Tibial artery (tissue), 4 donors: Measurements from ENCODE around the gene MACF1.

ENCODE experiments used
- DNase-seq, 2 donors: peaks; one replicate each; pipeline ENCODE4 v3.0.0-alpha.2; 2019
- H3K27ac ChIP-seq, 2 donors: fragments of 200-600 bp; sonication (generic) in 1 of 2; 1 replicate in 1 of 2; 2 replicates in 1 of 2; pipeline ENCODE4 v1.5.1; 2018 to 2019; ENCODE audit warnings: mild to moderate bottlenecking in 1 of 2
- H3K27me3 ChIP-seq, 2 donors: fragments of 200-600 bp; sonication (generic) in 1 of 2; one replicate each; pipeline versions ENCODE4 v1.5.1 to v1.6.0; 2016 to 2019
- H3K36me3 ChIP-seq, 3 donors: fragments of 200-600 bp; sonication (generic) in 2 of 3; one replicate each; pipeline ENCODE4 v1.5.1; 2016 to 2019; ENCODE audit warnings: mild to moderate bottlenecking in 2 of 3
- H3K4me1 ChIP-seq, 4 donors: fragments of 200-600 bp; sonication (generic) in 2 of 4; 1 replicate in 3 of 4; 2 replicates in 1 of 4; pipeline ENCODE4 v1.5.1; 2016 to 2019
- H3K4me3 ChIP-seq, 2 donors: fragments of 200-600 bp; sonication (generic) in 1 of 2; 1 replicate in 1 of 2; 2 replicates in 1 of 2; pipeline ENCODE4 v1.5.1; 2018 to 2019; ENCODE audit warnings: mild to moderate bottlenecking in 2 of 2
- H3K9me3 ChIP-seq, 3 donors: fragments of 200-600 bp; sonication (generic) in 1 of 3; one replicate each; pipeline ENCODE4 v1.5.1; 2016 to 2019
- CTCF ChIP-seq, 2 experiments: fragments of 200-600 bp in 1 of 2; fragments of 450-650 bp in 1 of 2; IDR thresholded peaks; one replicate each; pipeline ENCODE4 v1.5.1; 2017 to 2019; ENCODE audit warnings: antibody characterized with exemption in 2 of 2, mild to moderate bottlenecking in 1 of 2, moderate library complexity in 1 of 2
- intact Hi-C: fragments of 100-400 bp; cut with DNase I; formaldehyde crosslinking; loops from one replicate; pipeline ENCODE4 v1.15.0; 2023; ENCODE audit warnings: low total_unique reads

The MACF1 gene

DNA sequence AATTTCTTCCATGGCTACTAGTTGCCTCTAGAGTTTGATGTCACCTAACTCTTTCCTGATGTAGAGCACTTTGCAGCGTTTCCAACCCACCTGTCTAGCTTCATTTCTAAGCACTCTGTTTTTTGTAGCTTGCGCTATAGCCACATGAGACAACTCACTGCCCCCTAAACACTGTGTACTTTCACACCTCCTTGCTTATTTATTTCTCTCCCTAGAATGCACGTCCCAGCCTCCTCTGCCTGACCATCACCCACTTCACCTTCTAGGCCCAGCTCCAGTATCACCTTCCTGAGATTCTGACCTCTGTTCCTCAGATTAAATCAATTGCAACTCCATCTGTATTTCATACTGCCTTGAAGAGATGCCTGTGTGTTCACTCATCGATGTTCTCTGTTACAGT lies 32.5 kb downstream of the MACF1 start:
- Histone ChIP-seq H3K36me3 (peaks cover 0 to 16% (median 5%) of the 10 kb centered on the region in 3 donors), H3K27me3 (no peaks in the 10 kb centered on the region), H3K27ac (peak overlapping the region; percentile 6 to 31), H3K4me1 (peaks cover 0 to 39% (median 6%) of the 10 kb centered on the region in 4 donors), H3K4me3 (no peak overlapping the region), H3K9me3 (no peaks in the 10 kb centered on the region)
- no peak for TF ChIP-seq CTCF (IDR thresholded peaks at IDR 0.05)
- no peak for DNase-seq
- intact Hi-C loops, result no loop called here

DNA sequence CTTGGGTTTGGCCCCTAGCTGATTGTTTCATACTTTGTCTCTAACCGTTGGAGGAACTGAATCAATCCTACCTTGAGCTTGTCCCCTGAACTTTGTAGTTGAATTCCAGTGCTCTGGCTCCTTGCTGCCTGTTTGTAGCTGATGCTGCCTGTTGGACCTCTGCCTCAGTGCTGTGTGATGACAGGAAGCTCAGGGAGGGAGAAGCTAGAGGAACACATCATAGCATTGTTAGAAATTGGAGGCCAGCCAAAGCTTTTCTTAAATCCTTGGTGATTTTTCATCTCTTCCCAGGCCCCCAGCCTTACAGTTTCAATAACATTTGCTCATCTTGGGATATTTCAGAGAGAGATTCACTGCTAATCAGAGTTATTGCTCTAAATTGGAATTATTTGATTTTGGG lies 34.0 kb downstream of the MACF1 start:
- no peak for TF ChIP-seq CTCF (IDR thresholded peaks at IDR 0.05)
- H3K27ac ChIP-seq, result peak overlapping the region in 1 of 2 donors; percentile 27

DNA sequence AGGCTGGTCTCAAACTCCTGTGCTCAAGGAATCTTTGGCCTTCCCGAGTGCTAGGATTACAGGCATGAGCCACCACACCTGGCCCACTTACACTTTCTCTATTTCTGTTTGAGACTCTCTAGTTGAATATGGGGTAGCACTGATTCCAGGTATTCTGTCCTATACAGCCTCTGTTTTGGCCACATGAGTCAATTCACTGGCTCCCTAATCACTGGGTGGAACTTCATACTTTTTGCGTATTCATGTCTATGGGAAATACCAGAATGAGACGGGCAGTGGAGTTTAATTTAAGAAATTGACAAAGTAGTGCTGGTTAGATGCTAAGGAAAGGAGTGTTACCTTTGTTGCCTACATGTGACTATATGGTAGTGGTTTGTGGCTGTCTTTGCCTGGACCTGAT lies 35.5 kb downstream of the MACF1 start:
- no peak overlapping the region for H3K27ac ChIP-seq
- no peaks in the 10 kb centered on the region for H3K9me3 ChIP-seq
- H3K4me3 ChIP-seq, result no peak overlapping the region
- H3K4me1 ChIP-seq, result peaks cover 0 to 39% (median 6%) of the 10 kb centered on the region in 4 donors
- DNase-seq, result no peak
- no peak for TF ChIP-seq CTCF (IDR thresholded peaks at IDR 0.05)
- intact Hi-C loops, result no loop called here
- no peaks in the 10 kb centered on the region for H3K27me3 ChIP-seq
- peaks cover 0 to 7% (median 0%) of the 10 kb centered on the region in 3 donors for H3K36me3 ChIP-seq

More for the DNA sequence above, 34.0 kb downstream of the MACF1 start:
- no peak for DNase-seq
- H3K4me1 ChIP-seq, result peaks cover 0 to 39% (median 6%) of the 10 kb centered on the region in 4 donors
- H3K9me3 ChIP-seq, result no peaks in the 10 kb centered on the region
- intact Hi-C loops, result no loop called here
- no peak overlapping the region for H3K4me3 ChIP-seq
- peaks cover 0 to 7% (median 0%) of the 10 kb centered on the region in 3 donors for H3K36me3 ChIP-seq
- no peaks in the 10 kb centered on the region for H3K27me3 ChIP-seq

GRCh38 chr1:39243302-39243701 lies 38.8 kb downstream of the MACF1 start:
- no peaks in the 10 kb centered on the region for H3K36me3 ChIP-seq
- H3K27ac ChIP-seq, result no peak overlapping the region
- no peak for TF ChIP-seq CTCF (IDR thresholded peaks at IDR 0.05)
- no peaks in the 10 kb centered on the region for H3K9me3 ChIP-seq
- intact Hi-C loops, result no loop called here
- peaks cover 0 to 28% (median 3%) of the 10 kb centered on the region in 4 donors for H3K4me1 ChIP-seq
- H3K4me3 ChIP-seq, result no peak overlapping the region
- DNase-seq, result no peak
- H3K27me3 ChIP-seq, result no peaks in the 10 kb centered on the region

- peaks cover 0 to 7% (median 0%) of the 10 kb centered on the region in 3 donors for H3K36me3 ChIP-seq
- H3K27ac ChIP-seq, result no peak overlapping the region
- H3K27me3 ChIP-seq, result no peaks in the 10 kb centered on the region
- no peak for TF ChIP-seq CTCF (IDR thresholded peaks at IDR 0.05)
- intact Hi-C loops, result no loop called here
- H3K9me3 ChIP-seq, result no peaks in the 10 kb centered on the region
- no peak overlapping the region for H3K4me3 ChIP-seq
- H3K4me1 ChIP-seq, result peaks cover 0 to 49% (median 4%) of the 10 kb centered on the region in 4 donors
- DNase-seq, result no peak
Measured at GRCh38 chr1:39250460-39251240, 46.2 kb downstream of the MACF1 start.
